C4-2B (cell line): ENCODE measurements around the gene BTN1A1.

Experiments
- H3K27ac ChIP-seq: fragments of 450-650 bp; 2 replicates; pipeline ENCODE4 v1.5.1; 2017
- ZFX ChIP-seq: fragments of 450-650 bp; IDR thresholded peaks from 2 replicates; pipeline ENCODE4 v1.6.1; 2017
- TF ChIP-seq, protein P1 (sequence below): fragments of 450-650 bp; conservative IDR thresholded peaks from 2 replicates; pipeline ENCODE4 v1.5.1; 2017; ENCODE audit warnings: mild to moderate bottlenecking

The BTN1A1 gene

DNA sequence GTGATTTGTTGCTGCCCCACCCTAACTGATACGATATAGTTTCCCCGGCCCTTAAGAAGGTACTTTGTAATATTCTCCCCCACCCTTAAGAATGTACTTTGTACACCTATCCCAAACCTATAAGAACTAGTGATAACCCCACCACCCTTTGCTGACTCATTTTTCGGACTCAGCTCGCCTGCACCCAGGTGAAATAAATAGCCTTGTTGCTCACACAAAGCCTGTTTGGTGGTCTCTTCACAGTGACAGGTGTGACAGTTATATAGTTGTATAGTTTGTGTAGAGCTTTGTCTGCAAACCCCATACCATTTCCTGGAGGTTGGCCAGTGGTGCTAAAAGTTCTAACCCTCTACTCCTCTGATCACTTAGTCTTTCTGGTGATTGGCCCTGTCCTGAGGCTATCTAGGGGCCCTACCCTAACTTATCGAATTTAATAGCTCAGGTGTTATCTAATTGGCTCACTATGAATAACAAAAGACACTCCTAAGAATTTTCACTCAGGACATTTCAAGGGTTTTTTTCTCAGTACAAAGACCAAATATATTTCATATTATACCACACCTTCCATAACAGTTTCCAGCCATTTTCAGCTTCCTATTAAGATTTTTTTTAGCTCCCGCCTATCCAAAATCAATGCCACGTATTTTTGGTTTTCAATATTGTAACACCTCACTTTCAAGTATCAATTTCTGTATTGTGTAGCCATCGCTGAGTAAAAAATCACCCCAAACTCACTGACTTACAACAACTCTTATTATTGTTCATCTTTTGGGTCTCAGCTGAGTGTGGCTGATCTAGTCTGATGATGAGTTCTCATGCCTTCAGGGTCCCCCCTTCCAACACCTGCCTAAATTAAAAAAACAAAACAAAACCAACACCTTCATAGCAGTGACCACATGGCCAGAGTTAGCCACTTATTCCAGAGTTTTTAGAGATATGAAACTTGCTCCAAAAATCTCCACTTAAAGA lies 9.8 kb upstream of the BTN1A1 start:
- H3K27ac ChIP-seq, result no peak overlapping the region
- TF ChIP-seq ZFX, result no peak
- TF ChIP-seq, protein P1, sequence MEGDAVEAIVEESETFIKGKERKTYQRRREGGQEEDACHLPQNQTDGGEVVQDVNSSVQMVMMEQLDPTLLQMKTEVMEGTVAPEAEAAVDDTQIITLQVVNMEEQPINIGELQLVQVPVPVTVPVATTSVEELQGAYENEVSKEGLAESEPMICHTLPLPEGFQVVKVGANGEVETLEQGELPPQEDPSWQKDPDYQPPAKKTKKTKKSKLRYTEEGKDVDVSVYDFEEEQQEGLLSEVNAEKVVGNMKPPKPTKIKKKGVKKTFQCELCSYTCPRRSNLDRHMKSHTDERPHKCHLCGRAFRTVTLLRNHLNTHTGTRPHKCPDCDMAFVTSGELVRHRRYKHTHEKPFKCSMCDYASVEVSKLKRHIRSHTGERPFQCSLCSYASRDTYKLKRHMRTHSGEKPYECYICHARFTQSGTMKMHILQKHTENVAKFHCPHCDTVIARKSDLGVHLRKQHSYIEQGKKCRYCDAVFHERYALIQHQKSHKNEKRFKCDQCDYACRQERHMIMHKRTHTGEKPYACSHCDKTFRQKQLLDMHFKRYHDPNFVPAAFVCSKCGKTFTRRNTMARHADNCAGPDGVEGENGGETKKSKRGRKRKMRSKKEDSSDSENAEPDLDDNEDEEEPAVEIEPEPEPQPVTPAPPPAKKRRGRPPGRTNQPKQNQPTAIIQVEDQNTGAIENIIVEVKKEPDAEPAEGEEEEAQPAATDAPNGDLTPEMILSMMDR, result no peak

DNA sequence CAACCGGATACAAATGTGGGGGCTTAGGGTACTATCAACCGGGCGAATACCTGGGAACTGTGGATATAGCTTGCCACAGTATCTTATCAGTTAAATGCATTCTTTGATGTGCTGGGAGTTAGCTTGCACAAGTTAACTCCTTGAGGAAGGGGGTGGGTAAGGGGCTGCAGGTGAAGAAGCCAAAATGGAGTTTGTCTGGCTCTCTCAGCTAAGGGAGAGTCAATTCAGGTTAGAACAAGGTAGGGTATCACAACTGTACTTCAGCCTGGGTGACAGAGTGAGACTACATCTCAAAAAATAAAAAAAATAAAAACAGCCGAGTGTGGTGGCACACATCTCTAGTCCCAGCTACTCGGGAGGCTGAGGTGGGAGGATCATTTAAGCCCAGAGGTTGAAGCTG lies 8.5 kb upstream of the BTN1A1 start:
- H3K27ac ChIP-seq, result no peak overlapping the region
- TF ChIP-seq, protein P1, result no peak
- TF ChIP-seq ZFX, result no peak

DNA sequence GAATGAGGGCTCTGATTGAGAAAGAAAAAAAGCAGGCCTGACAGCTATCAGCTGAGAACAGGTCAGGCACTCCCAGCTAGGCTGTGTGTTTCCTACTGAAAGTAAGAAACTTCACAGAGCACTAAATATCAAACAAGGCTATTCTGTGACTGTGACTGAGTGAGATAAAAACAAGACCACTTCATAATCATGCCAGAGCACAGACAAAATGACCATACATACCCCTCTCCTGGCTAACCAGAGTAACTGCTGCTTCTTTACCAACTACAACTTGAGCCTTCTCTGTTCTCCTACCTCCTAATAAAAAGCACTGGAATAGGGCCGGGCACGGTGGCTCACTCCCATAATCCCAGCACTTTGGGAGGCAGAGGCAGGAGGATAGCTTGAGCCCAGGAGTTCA lies 6.8 kb upstream of the BTN1A1 start:
- no peak overlapping the region for H3K27ac ChIP-seq
- TF ChIP-seq, protein P1, result no peak
- no peak for TF ChIP-seq ZFX

DNA sequence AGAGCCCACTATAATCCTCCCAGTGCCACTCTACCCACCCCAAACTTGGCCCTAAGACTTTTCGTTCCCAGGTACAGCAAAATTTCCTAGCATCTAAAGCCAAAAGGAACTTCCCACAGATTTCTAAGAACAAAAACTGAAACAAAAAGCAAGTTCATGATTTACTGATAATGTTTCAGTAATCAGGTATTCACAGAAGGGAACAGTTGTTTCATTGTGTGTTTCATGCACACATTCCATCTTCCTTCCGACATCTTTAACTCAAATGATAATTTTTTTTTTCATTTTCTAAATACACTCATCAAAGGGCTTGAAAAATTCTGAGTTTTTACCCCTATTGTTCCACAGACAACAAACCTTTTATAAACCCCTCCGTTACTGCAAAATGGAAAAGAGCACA lies 6.0 kb upstream of the BTN1A1 start:
- H3K27ac ChIP-seq, result no peak overlapping the region
- no peak for TF ChIP-seq ZFX
- TF ChIP-seq, protein P1, result no peak

DNA sequence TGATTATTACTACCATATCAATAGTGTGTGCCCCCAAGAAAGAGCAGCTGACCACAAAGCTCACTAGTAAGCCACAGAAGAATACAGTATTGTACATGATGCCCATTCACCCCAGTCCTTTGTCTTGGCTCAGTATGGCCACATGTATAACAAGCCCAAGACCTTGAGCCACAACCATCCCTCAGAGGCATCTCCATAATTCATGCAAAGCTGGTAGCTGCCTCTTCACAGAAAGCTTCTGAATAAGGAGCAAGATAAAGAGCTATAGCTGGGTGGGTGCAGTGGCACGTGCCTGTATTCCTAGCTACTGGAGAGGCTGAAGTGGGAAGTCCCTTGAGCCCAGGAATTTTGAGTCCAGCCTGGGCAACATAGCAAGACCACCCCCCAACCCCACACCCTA lies 4.8 kb upstream of the BTN1A1 start:
- no peak for TF ChIP-seq ZFX
- TF ChIP-seq, protein P1, result no peak
- H3K27ac ChIP-seq, result no peak overlapping the region

DNA sequence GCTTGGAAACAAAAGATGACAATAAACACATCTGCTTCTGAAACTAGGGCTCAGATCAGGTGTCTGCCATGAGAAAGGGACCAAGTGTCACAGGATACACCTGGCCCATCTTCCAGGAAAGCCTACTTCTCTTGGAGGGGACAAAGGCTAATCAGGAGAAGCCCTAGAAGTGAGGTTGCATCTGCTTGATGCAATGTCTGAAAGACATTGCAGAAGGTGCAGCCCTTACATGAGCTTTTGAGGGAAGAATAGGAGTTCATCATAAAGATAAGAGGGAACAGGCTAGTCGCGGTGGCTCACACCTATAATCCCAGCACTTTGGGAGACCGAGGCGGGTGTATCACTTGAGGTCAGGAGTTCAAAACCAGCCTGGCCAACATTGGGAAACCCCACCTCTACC lies 2.5 kb upstream of the BTN1A1 start:
- no peak overlapping the region for H3K27ac ChIP-seq
- TF ChIP-seq, protein P1, result no peak
- TF ChIP-seq ZFX, result no peak

DNA sequence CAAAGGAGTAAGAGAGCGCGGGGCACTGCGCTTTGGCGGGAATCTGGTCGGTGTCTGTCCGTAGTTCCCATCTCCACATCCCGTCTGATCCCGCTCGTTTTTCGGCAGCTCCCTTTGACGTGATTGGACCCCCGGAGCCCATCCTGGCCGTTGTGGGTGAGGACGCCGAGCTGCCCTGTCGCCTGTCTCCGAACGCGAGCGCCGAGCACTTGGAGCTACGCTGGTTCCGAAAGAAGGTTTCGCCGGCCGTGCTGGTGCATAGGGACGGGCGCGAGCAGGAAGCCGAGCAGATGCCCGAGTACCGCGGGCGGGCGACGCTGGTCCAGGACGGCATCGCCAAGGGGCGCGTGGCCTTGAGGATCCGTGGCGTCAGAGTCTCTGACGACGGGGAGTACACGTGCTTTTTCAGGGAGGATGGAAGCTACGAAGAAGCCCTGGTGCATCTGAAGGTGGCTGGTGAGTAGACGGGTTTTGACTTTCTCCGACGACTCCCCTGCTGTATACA lies 1.4 kb downstream of the BTN1A1 start:
- H3K27ac ChIP-seq, result no peak overlapping the region

More for the DNA sequence above, 1.4 kb downstream of the BTN1A1 start:
- no peak for TF ChIP-seq ZFX
- TF ChIP-seq, protein P1, result no peak
